MG63 (cell line): ENCODE measurements around the gene PARVB. TPM values are rescaled to one million over a fixed set of nuclear protein-coding genes. Genes with fewer than 3 reads are reported as not detected.

Experiments
- DNase-seq: peaks from one replicate; pipeline ENCODE4 v3.0.0-alpha.2; 2020
- H3K27me3 ChIP-seq: fragments of 250-450 bp; sonication (Bioruptor Pico); 2 replicates; pipeline ENCODE4 v1.5.1; 2020; ENCODE audit warnings: mild to moderate bottlenecking, moderate library complexity
- H3K36me3 ChIP-seq: fragments of 250-450 bp; sonication (Bioruptor Pico); 2 replicates; pipeline ENCODE4 v1.5.1; 2020; ENCODE audit warnings: mild to moderate bottlenecking, moderate library complexity
- H3K4me3 ChIP-seq: fragments of 250-450 bp; sonication (Bioruptor Pico); 2 replicates; pipeline ENCODE4 v1.5.1; 2020; ENCODE audit warnings: mild to moderate bottlenecking, moderate library complexity
- H3K9me3 ChIP-seq: fragments of 250-450 bp; sonication (Bioruptor Pico); 2 replicates; pipeline ENCODE4 v1.5.1; 2020; ENCODE audit warnings: mild to moderate bottlenecking, moderate library complexity
- total RNA-seq: library from RNA; depleted of rRNA; stranded (reverse); fragments of >200 nt; shearing (Covaris generic); gene quantifications from 2 replicates; pipeline ENCODE4 v1.2.3, GENCODE V29; 2014; ENCODE audit warnings: low replicate concordance

Gene PARVB
- total RNA-seq, 1 experiment from 2014 or later, result 88.1 TPM

GRCh38 chr22:44159221-44159620 lies 135.1 kb downstream of the PARVB start:
- Histone ChIP-seq H3K36me3 (peaks cover 11% of the 10 kb centered on the region), H3K4me3 (no peak overlapping the region), H3K9me3 (no peaks in the 10 kb centered on the region), H3K27me3 (no peaks in the 10 kb centered on the region)
- peak; percentile 70 for DNase-seq

- DNase-seq, result peak; percentile 13
- Histone ChIP-seq H3K9me3 (no peaks in the 10 kb centered on the region), H3K27me3 (no peaks in the 10 kb centered on the region), H3K36me3 (peaks cover 11% of the 10 kb centered on the region), H3K4me3 (no peak overlapping the region)
Measured at GRCh38 chr22:44159811-44160210, 135.7 kb downstream of the PARVB start.

- Histone ChIP-seq H3K27me3 (no peaks in the 10 kb centered on the region), H3K36me3 (peaks cover 11% of the 10 kb centered on the region), H3K4me3 (no peak overlapping the region), H3K9me3 (no peaks in the 10 kb centered on the region)
- DNase-seq, result no peak
Measured at GRCh38 chr22:44160421-44160820, 136.3 kb downstream of the PARVB start.

- peaks cover 11% of the 10 kb centered on the region for H3K36me3 ChIP-seq
- no peak for DNase-seq
- no peaks in the 10 kb centered on the region for H3K27me3 ChIP-seq
- no peak overlapping the region for H3K4me3 ChIP-seq
- H3K9me3 ChIP-seq, result no peaks in the 10 kb centered on the region
Measured at GRCh38 chr22:44161673-44162072, 137.6 kb downstream of the PARVB start.

GRCh38 chr22:44162960-44163359 lies 138.9 kb downstream of the PARVB start:
- H3K4me3 ChIP-seq, result no peak overlapping the region
- H3K9me3 ChIP-seq, result no peaks in the 10 kb centered on the region
- no peaks in the 10 kb centered on the region for H3K27me3 ChIP-seq
- no peak for DNase-seq
- peaks cover 10% of the 10 kb centered on the region for H3K36me3 ChIP-seq

- Histone ChIP-seq H3K4me3 (no peak overlapping the region), H3K27me3 (no peaks in the 10 kb centered on the region), H3K9me3 (no peaks in the 10 kb centered on the region), H3K36me3 (peaks cover 12% of the 10 kb centered on the region)
- DNase-seq, result no peak
Measured at GRCh38 chr22:44163536-44163935, 139.4 kb downstream of the PARVB start.

GRCh38 chr22:44164031-44164430 lies 139.9 kb downstream of the PARVB start:
- DNase-seq, result no peak
- Histone ChIP-seq H3K4me3 (no peak overlapping the region), H3K9me3 (no peaks in the 10 kb centered on the region), H3K36me3 (peaks cover 12% of the 10 kb centered on the region), H3K27me3 (no peaks in the 10 kb centered on the region)

- no peak for DNase-seq
- H3K36me3 ChIP-seq, result peaks cover 8% of the 10 kb centered on the region
Measured at GRCh38 chr22:44165286-44165874, 141.3 kb downstream of the PARVB start.

GRCh38 chr22:44166498-44167276 lies 142.6 kb downstream of the PARVB start:
- H3K27me3 ChIP-seq, result no peaks in the 10 kb centered on the region

More at GRCh38 chr22:44165286-44165874, 141.3 kb downstream of the PARVB start:
- H3K27me3 ChIP-seq, result no peaks in the 10 kb centered on the region
- no peaks in the 10 kb centered on the region for H3K9me3 ChIP-seq
- H3K4me3 ChIP-seq, result no peak overlapping the region

GRCh38 chr22:44167501-44167900 lies 143.4 kb downstream of the PARVB start:
- H3K36me3 ChIP-seq, result peaks cover 3% of the 10 kb centered on the region; the same call in 1 of the 2 replicates
- no peak for DNase-seq

More at GRCh38 chr22:44166498-44167276, 142.6 kb downstream of the PARVB start:
- no peak overlapping the region for H3K4me3 ChIP-seq
- peaks cover 3% of the 10 kb centered on the region; the same call in 1 of the 2 replicates for H3K36me3 ChIP-seq
- peak; percentile 19 for DNase-seq
- H3K9me3 ChIP-seq, result no peaks in the 10 kb centered on the region

GRCh38 chr22:44168206-44168605 lies 144.1 kb downstream of the PARVB start:
- H3K9me3 ChIP-seq, result no peaks in the 10 kb centered on the region
- no peak overlapping the region for H3K4me3 ChIP-seq
- peaks cover 3% of the 10 kb centered on the region; the same call in 1 of the 2 replicates for H3K36me3 ChIP-seq
- DNase-seq, result no peak
- H3K27me3 ChIP-seq, result no peaks in the 10 kb centered on the region

More at GRCh38 chr22:44167501-44167900, 143.4 kb downstream of the PARVB start:
- no peaks in the 10 kb centered on the region for H3K27me3 ChIP-seq
- H3K4me3 ChIP-seq, result no peak overlapping the region
- no peaks in the 10 kb centered on the region for H3K9me3 ChIP-seq

- no peaks in the 10 kb centered on the region for H3K27me3 ChIP-seq
- no peaks in the 10 kb centered on the region for H3K9me3 ChIP-seq
- no peak for DNase-seq
- H3K36me3 ChIP-seq, result peaks cover 3% of the 10 kb centered on the region; the same call in 1 of the 2 replicates
- H3K4me3 ChIP-seq, result no peak overlapping the region
Measured at GRCh38 chr22:44170470-44170869, 146.4 kb downstream of the PARVB start.

- H3K36me3 ChIP-seq, result peaks cover 3% of the 10 kb centered on the region; the same call in 1 of the 2 replicates
- no peak overlapping the region for H3K4me3 ChIP-seq
- H3K27me3 ChIP-seq, result no peaks in the 10 kb centered on the region
- H3K9me3 ChIP-seq, result no peaks in the 10 kb centered on the region
- DNase-seq, result no peak
Measured at GRCh38 chr22:44171561-44171960, 147.5 kb downstream of the PARVB start.

- H3K36me3 ChIP-seq, result peaks cover 3% of the 10 kb centered on the region; the same call in 1 of the 2 replicates
- H3K9me3 ChIP-seq, result no peaks in the 10 kb centered on the region
- H3K4me3 ChIP-seq, result no peak overlapping the region
- H3K27me3 ChIP-seq, result no peaks in the 10 kb centered on the region
- no peak for DNase-seq
Measured at GRCh38 chr22:44172370-44173108, 148.4 kb downstream of the PARVB start.

GRCh38 chr22:44173154-44173553 lies 149.1 kb downstream of the PARVB start:
- Histone ChIP-seq H3K36me3 (peaks cover under 1% of the 10 kb centered on the region; the same call in 1 of the 2 replicates), H3K9me3 (no peaks in the 10 kb centered on the region), H3K4me3 (no peak overlapping the region), H3K27me3 (no peaks in the 10 kb centered on the region)
- no peak for DNase-seq

GRCh38 chr22:44175676-44176075 lies 151.6 kb downstream of the PARVB start:
- Histone ChIP-seq H3K4me3 (no peak overlapping the region), H3K36me3 (no peaks in the 10 kb centered on the region), H3K9me3 (no peaks in the 10 kb centered on the region), H3K27me3 (no peaks in the 10 kb centered on the region)
- no peak for DNase-seq
